Glutamatergic neuron (in vitro differentiated cells): ENCODE data around the gene SDR9C7. TPM values are rescaled to one million over a fixed set of nuclear protein-coding genes. Genes with fewer than 3 reads are reported as not detected.
"Not testable (repeated sequence)": the region's sequence is repeated elsewhere in the genome, so short reads cannot be mapped to it uniquely, and the experiment has no call there.

Experiments
- DNase-seq: peaks from one replicate; pipeline ENCODE4 v3.0.0; 2022
- H3K27ac Mint-ChIP-seq: one replicate; pipeline ENCODE4 v1.8.0; 2020; ENCODE audit warnings: mild to moderate bottlenecking, mixed read lengths, inconsistent platforms; ENCODE audit not compliant: unreplicated experiment
- H3K27me3 Mint-ChIP-seq: one replicate; pipeline ENCODE4 v1.8.0; 2020; ENCODE audit warnings: mild to moderate bottlenecking, moderate library complexity, mixed read lengths, inconsistent platforms; ENCODE audit not compliant: unreplicated experiment
- H3K36me3 Mint-ChIP-seq: one replicate; pipeline ENCODE4 v1.8.0; 2020; ENCODE audit warnings: mild to moderate bottlenecking, mixed read lengths, inconsistent platforms; ENCODE audit not compliant: unreplicated experiment
- H3K4me1 Mint-ChIP-seq: one replicate; pipeline ENCODE4 v1.8.0; 2020; ENCODE audit warnings: mild to moderate bottlenecking, low read depth, mixed read lengths, inconsistent platforms; ENCODE audit not compliant: unreplicated experiment
- H3K4me3 Mint-ChIP-seq: one replicate; pipeline ENCODE4 v1.8.0; 2020; ENCODE audit warnings: mild to moderate bottlenecking, mixed read lengths, inconsistent platforms; ENCODE audit not compliant: unreplicated experiment
- H3K9me3 Mint-ChIP-seq: one replicate; pipeline ENCODE4 v1.8.0; 2020; ENCODE audit warnings: mild to moderate bottlenecking, moderate library complexity, mixed read lengths, inconsistent platforms; ENCODE audit not compliant: unreplicated experiment
- CTCF ChIP-seq: fragments of 200-600 bp; sonication (generic); IDR thresholded peaks from one replicate; pipeline ENCODE4 v1.5.0; 2021; ENCODE audit not compliant: partially characterized antibody, unreplicated experiment
- total RNA-seq: library from RNA; stranded (reverse); fragmentation: NEBNext Ultra II Directional; extraction: Animal tissue kit (Norgen Biotek cat#: 25700); gene quantifications from one replicate; pipeline ENCODE4 v1.2.1, GENCODE V29; 2021; ENCODE audit not compliant: unreplicated experiment

Gene SDR9C7
- total RNA-seq, 1 donor from 2014 or later = 0.39 TPM

- H3K27me3 Mint-ChIP-seq = peaks cover 3% of the 10 kb centered on the region
- no peak for TF ChIP-seq CTCF
These were observed 4.4 kb downstream of the SDR9C7 start for GRCh38 chr12:56929780-56930179.

GRCh38 chr12:56928262-56928661 is 5.9 kb downstream of the SDR9C7 start:
- no peak for DNase-seq
- TF ChIP-seq CTCF = no peak
- peaks cover 1% of the 10 kb centered on the region for H3K4me1 Mint-ChIP-seq
- H3K27me3 Mint-ChIP-seq = peaks cover 2% of the 10 kb centered on the region
- no peak overlapping the region for H3K27ac Mint-ChIP-seq
- no peaks in the 10 kb centered on the region for H3K9me3 Mint-ChIP-seq
- peaks cover 4% of the 10 kb centered on the region for H3K36me3 Mint-ChIP-seq
- H3K4me3 Mint-ChIP-seq = no peak overlapping the region

More at GRCh38 chr12:56929780-56930179, 4.4 kb downstream of the SDR9C7 start:
- H3K4me3 Mint-ChIP-seq = no peak overlapping the region
- peaks cover 8% of the 10 kb centered on the region for H3K36me3 Mint-ChIP-seq
- H3K9me3 Mint-ChIP-seq = peaks cover 3% of the 10 kb centered on the region
- H3K27ac Mint-ChIP-seq = no peak overlapping the region
- no peak for DNase-seq
- peaks cover 1% of the 10 kb centered on the region for H3K4me1 Mint-ChIP-seq

GRCh38 chr12:56927281-56927680 is 6.9 kb downstream of the SDR9C7 start:
- peaks cover 4% of the 10 kb centered on the region for H3K36me3 Mint-ChIP-seq
- no peaks in the 10 kb centered on the region for H3K9me3 Mint-ChIP-seq
- no peak for TF ChIP-seq CTCF
- H3K27me3 Mint-ChIP-seq = peaks cover 2% of the 10 kb centered on the region
- peaks cover 1% of the 10 kb centered on the region for H3K4me1 Mint-ChIP-seq
- no peak overlapping the region for H3K4me3 Mint-ChIP-seq
- DNase-seq = no peak
- no peak overlapping the region for H3K27ac Mint-ChIP-seq

GRCh38 chr12:56922031-56922430 is 12.2 kb downstream of the SDR9C7 start:
- no peak for DNase-seq
- Mint-ChIP-seq H3K27me3 (peaks cover 2% of the 10 kb centered on the region), H3K27ac (no peak overlapping the region), H3K9me3 (no peaks in the 10 kb centered on the region), H3K4me1 (no peaks in the 10 kb centered on the region), H3K4me3 (no peak overlapping the region), H3K36me3 (peaks cover 4% of the 10 kb centered on the region)
- no peak for TF ChIP-seq CTCF

- peaks cover 2% of the 10 kb centered on the region for H3K27me3 Mint-ChIP-seq
- H3K36me3 Mint-ChIP-seq = no peaks in the 10 kb centered on the region
- H3K4me3 Mint-ChIP-seq = no peak overlapping the region
These were observed 12.9 kb downstream of the SDR9C7 start for GRCh38 chr12:56921346-56921745.

GRCh38 chr12:56918139-56918538 is 16.1 kb downstream of the SDR9C7 start:
- DNase-seq, H3K4me1 Mint-ChIP-seq, H3K4me3 Mint-ChIP-seq, H3K36me3 Mint-ChIP-seq, H3K27me3 Mint-ChIP-seq, H3K27ac Mint-ChIP-seq, H3K9me3 Mint-ChIP-seq: not testable (repeated sequence)

More at GRCh38 chr12:56921346-56921745, 12.9 kb downstream of the SDR9C7 start:
- no peak for TF ChIP-seq CTCF
- H3K27ac Mint-ChIP-seq = no peak overlapping the region
- DNase-seq = no peak
- no peaks in the 10 kb centered on the region for H3K9me3 Mint-ChIP-seq
- no peaks in the 10 kb centered on the region for H3K4me1 Mint-ChIP-seq
